GM23338 (cell line): ENCODE measurements around the gene PAM16. TPM values are rescaled to one million over a fixed set of nuclear protein-coding genes. Genes with fewer than 3 reads are reported as not detected.

ENCODE experiments used
- ATAC-seq: fragments of 200-7000 bp; cut with Tn5 transposase; 3 replicates; pipeline ENCODE4 v1.9.1; 2020
- DNase-seq: peaks from one replicate; pipeline ENCODE4 v3.0.0-alpha.2; 2015; ENCODE audit warnings: low spot score
- H2AFZ ChIP-seq: fragments of 200-600 bp; sonication (generic); 2 replicates; pipeline ENCODE4 v1.8.0; 2016; ENCODE audit warnings: antibody characterized with exemption, mild to moderate bottlenecking, moderate library complexity
- H3F3A ChIP-seq: fragments of 200-600 bp; sonication (generic); replicated peaks from 2 replicates; pipeline ENCODE4 v1.8.0; 2017; ENCODE audit warnings: antibody characterized with exemption, mixed run types, low read depth
- H3K27ac ChIP-seq: fragments of 200-600 bp; sonication (generic); 2 replicates; pipeline ENCODE4 v1.6.1; 2016; ENCODE audit warnings: low read depth
- H3K27me3 ChIP-seq: fragments of 200-600 bp; sonication (generic); 2 replicates; pipeline ENCODE4 v1.8.0; 2016; ENCODE audit warnings: mild to moderate bottlenecking, mixed run types, moderate library complexity; ENCODE audit not compliant: insufficient read depth
- H3K36me3 ChIP-seq: fragments of 200-600 bp; sonication (generic); 2 replicates; pipeline ENCODE4 v1.8.0; 2016; ENCODE audit warnings: mild to moderate bottlenecking; ENCODE audit not compliant: insufficient read depth
- H3K4me1 ChIP-seq: fragments of 200-600 bp; sonication (generic); 2 replicates; pipeline ENCODE4 v1.8.0; 2016; ENCODE audit warnings: mild to moderate bottlenecking, moderate library complexity; ENCODE audit not compliant: insufficient read depth
- H3K4me2 ChIP-seq: fragments of 200-600 bp; sonication (generic); 2 replicates; pipeline ENCODE4 v1.7.1; 2017; ENCODE audit warnings: mixed run types
- H3K4me3 ChIP-seq: fragments of 200-600 bp; sonication (generic); 2 replicates; pipeline ENCODE4 v1.6.1; 2016; ENCODE audit warnings: mixed run types
- H3K79me2 ChIP-seq: fragments of 200-600 bp; sonication (generic); replicated peaks from 2 replicates; pipeline ENCODE4 v1.8.0; 2017; ENCODE audit warnings: mild to moderate bottlenecking; ENCODE audit not compliant: insufficient read depth
- H3K9me2 ChIP-seq: fragments of 200-600 bp; sonication (generic); 2 replicates; pipeline ENCODE4 v1.8.0; 2017; ENCODE audit not compliant: insufficient read depth
- H4K20me1 ChIP-seq: fragments of 200-600 bp; sonication (generic); replicated peaks from 2 replicates; pipeline ENCODE4 v1.8.0; 2017; ENCODE audit warnings: mild to moderate bottlenecking; ENCODE audit not compliant: insufficient read depth
- H3K27ac Mint-ChIP-seq: 2 replicates; pipeline ENCODE4 v1.8.0; 2020; ENCODE audit warnings: inconsistent platforms, mild to moderate bottlenecking, moderate library complexity, mixed read lengths
- H3K27me3 Mint-ChIP-seq: 3 replicates; pipeline ENCODE4 v1.8.0; 2022; ENCODE audit warnings: low read depth, mild to moderate bottlenecking, moderate library complexity, mixed read lengths, inconsistent platforms; ENCODE audit not compliant: insufficient read depth, poor library complexity
- H3K36me3 Mint-ChIP-seq: 3 replicates; pipeline ENCODE4 v1.8.0; 2021; ENCODE audit warnings: low read depth, mild to moderate bottlenecking, inconsistent platforms, moderate library complexity, mixed read lengths
- H3K4me1 Mint-ChIP-seq: 3 replicates; pipeline ENCODE4 v1.8.0; 2020; ENCODE audit warnings: mild to moderate bottlenecking, inconsistent platforms, mixed read lengths
- H3K4me3 Mint-ChIP-seq: 3 replicates; pipeline ENCODE4 v1.8.0; 2021; ENCODE audit warnings: moderate library complexity, mild to moderate bottlenecking, inconsistent platforms, mixed read lengths
- H3K9me3 Mint-ChIP-seq: 3 replicates; pipeline ENCODE4 v1.8.0; 2020; ENCODE audit warnings: moderate library complexity, mild to moderate bottlenecking, inconsistent platforms, mixed read lengths
- CREB1 ChIP-seq: fragments of 250-450 bp; sonication (Bioruptor Pico); IDR thresholded peaks from 2 replicates; pipeline ENCODE4 v1.5.0; 2020; ENCODE audit warnings: low read depth, mild to moderate bottlenecking, moderate library complexity
- CTCF ChIP-seq, 2 experiments: fragments of 200-600 bp in 1 of 2; sonication (generic) in 1 of 2; conservative IDR thresholded peaks; 2 replicates each; pipeline versions ENCODE4 v1.5.1 to v1.6.1; 2016 to 2017; ENCODE audit warnings: antibody characterized with exemption in 2 of 2, low read depth in 2 of 2, mild to moderate bottlenecking in 2 of 2, moderate library complexity in 1 of 2
- ETS1 ChIP-seq: IDR thresholded peaks from 2 replicates; pipeline ENCODE4 v1.6.1; 2016; ENCODE audit warnings: antibody characterized with exemption
- EZH2 ChIP-seq: fragments of 200-600 bp; sonication (generic); IDR thresholded peaks from one replicate; pipeline ENCODE4 v1.8.0; 2017; ENCODE audit warnings: antibody characterized with exemption, mild to moderate bottlenecking, low read depth; ENCODE audit not compliant: unreplicated experiment
- EZH2phosphoT487 ChIP-seq: fragments of 200-600 bp; sonication (generic); IDR thresholded peaks from one replicate; pipeline ENCODE4 v1.8.1; 2018; ENCODE audit warnings: antibody characterized with exemption; ENCODE audit not compliant: unreplicated experiment
- JUNB ChIP-seq: IDR thresholded peaks from one replicate; pipeline ENCODE4 v1.6.1; 2016; ENCODE audit warnings: antibody characterized with exemption; ENCODE audit not compliant: unreplicated experiment
- NANOG ChIP-seq: IDR thresholded peaks from 2 replicates; pipeline ENCODE4 v1.6.1; 2016; ENCODE audit warnings: antibody characterized with exemption, borderline replicate concordance
- POLR2AphosphoS5 ChIP-seq: IDR thresholded peaks from 2 replicates; pipeline ENCODE4 v1.6.1; 2016; ENCODE audit warnings: antibody characterized with exemption, low read depth
- REST ChIP-seq: IDR thresholded peaks from one replicate; pipeline ENCODE4 v1.6.1; 2018; ENCODE audit warnings: antibody characterized with exemption; ENCODE audit not compliant: unreplicated experiment
- STAT1 ChIP-seq: IDR thresholded peaks from one replicate; pipeline ENCODE4 v1.6.1; 2016; ENCODE audit warnings: antibody characterized with exemption; ENCODE audit not compliant: unreplicated experiment
- ZNF114 ChIP-seq: fragments of 250-450 bp; sonication (Bioruptor Pico); IDR thresholded peaks from 2 replicates; pipeline ENCODE4 v1.5.0; 2020; ENCODE audit warnings: mild to moderate bottlenecking, moderate library complexity
- ZNF331 ChIP-seq: fragments of 250-450 bp; sonication (Bioruptor Pico); IDR thresholded peaks from 2 replicates; pipeline ENCODE4 v1.5.0; 2020; ENCODE audit warnings: low read depth, mild to moderate bottlenecking, moderate library complexity
- ZNF462 ChIP-seq: fragments of 250-450 bp; sonication (Bioruptor Pico); IDR thresholded peaks from 2 replicates; pipeline ENCODE4 v1.5.0; 2020; ENCODE audit warnings: mild to moderate bottlenecking, moderate library complexity
- polyA plus RNA-seq: library from polyadenylated mRNA; unstranded; fragments of >200 nt; fragmentation: Nextera tagmentation; extraction: Ambion mirVana; gene quantifications from 2 replicates; pipeline ENCODE4 v1.2.1, GENCODE V29; 2016
- total RNA-seq: library from RNA; depleted of rRNA; stranded (reverse); fragments of >200 nt; shearing (Covaris generic); gene quantifications from 2 replicates; pipeline ENCODE4 v1.2.3, GENCODE V29; 2014

PAM16 gene
- total and polyA plus RNA-seq, 2 experiments from 2014 or later, result 84.1 to 283 TPM

- H3K27me3 Mint-ChIP-seq, result peaks cover 16% of the 10 kb centered on the region
- no peaks in the 10 kb centered on the region; the same call in 1 of the 2 replicates for H4K20me1 ChIP-seq
- H3K27ac Mint-ChIP-seq, result peak overlapping the region; percentile 26; the same call in 1 of the 2 replicates
- no peaks in the 10 kb centered on the region for H3K27me3 ChIP-seq
- H3K36me3 ChIP-seq, result no peaks in the 10 kb centered on the region
- peaks cover 54% of the 10 kb centered on the region for H3K4me1 Mint-ChIP-seq
- H3K9me2 ChIP-seq, result no peaks in the 10 kb centered on the region
- no peak overlapping the region; the same call in 2 of the 3 replicates for H3K4me3 Mint-ChIP-seq
- no peak for ATAC-seq
- H3K79me2 ChIP-seq, result peaks cover 7% of the 10 kb centered on the region
- peaks cover 44% of the 10 kb centered on the region for H3K4me1 ChIP-seq
- no peaks in the 10 kb centered on the region for H3K9me3 Mint-ChIP-seq
- 0 out of 2 replicates have a peak, but pooled peaks cover 9% of the 10 kb centered on the region for H3F3A ChIP-seq
- H3K27ac ChIP-seq, result 0 out of 2 replicates have a peak overlapping the region, but pooled peaks have one; percentile 76
- peaks cover 3% of the 10 kb centered on the region; the same call in 2 of the 3 replicates for H3K36me3 Mint-ChIP-seq
- H3K4me3 ChIP-seq, result no peak overlapping the region
- H2AFZ ChIP-seq, result no peak overlapping the region
- TF ChIP-seq CREB1 (no peak), JUNB (no peak), EZH2 (no peak), ZNF114 (CRISPR knock-in tag) (no peak), STAT1 (no peak), CTCF (conservative IDR thresholded peaks at IDR 0.05; ENCODE audit: low read depth in 2 of 2) (no peak), ZNF331 (no peak), NANOG (no peak), POLR2AphosphoS5 (no peak; the same call in 1 of the 2 replicates), EZH2phosphoT487 (no peak), ETS1 (no peak), REST (no peak), ZNF462 (CRISPR knock-in tag) (no peak)
- no peak overlapping the region for H3K4me2 ChIP-seq
- no peak for DNase-seq
These were observed 27.1 kb upstream of the PAM16 start for GRCh38 chr16:4378161-4378666.
